HL-60/S4 treated with retinoic acid at 250 ng/mL for 4 days and 3 days (cell line): ENCODE measurements around the gene C19orf12.

Source experiments
- in situ Hi-C: fragments of 300-500 bp; cut with MboI; formaldehyde crosslinking; loops from 2 replicates; pipeline ENCODE4 v1.7.0; 2022; ENCODE audit warnings: low sequenced_read_pairs

The C19orf12 gene

GRCh38 chr19:29699861-29700260 is 15.2 kb downstream of the C19orf12 start:
- in situ Hi-C loops, result loop anchor here (10.0 kb wide), 1 partner anchor 85 kb away; no protein-coding TSS in a partner anchor

- in situ Hi-C loops, result loop anchor here (10.0 kb wide), 1 partner anchor 83 kb away; no protein-coding TSS in a partner anchor
Measured at GRCh38 chr19:29697523-29698261, 17.4 kb downstream of the C19orf12 start.

GRCh38 chr19:29696565-29696846 is 18.6 kb downstream of the C19orf12 start:
- in situ Hi-C loops, result loop anchor here (10.0 kb wide), 1 partner anchor 82 kb away; no protein-coding TSS in a partner anchor

- in situ Hi-C loops, result loop anchor here (10.0 kb wide), 1 partner anchor 81 kb away; no protein-coding TSS in a partner anchor
Measured at GRCh38 chr19:29695765-29696564, 19.1 kb downstream of the C19orf12 start.

GRCh38 chr19:29694669-29695627 is 20.1 kb downstream of the C19orf12 start:
- in situ Hi-C loops, result loop anchor here (10.0 kb wide), 1 partner anchor 80 kb away; no protein-coding TSS in a partner anchor

GRCh38 chr19:29694161-29694560 is 20.9 kb downstream of the C19orf12 start:
- in situ Hi-C loops, result loop anchor here (10.0 kb wide), 1 partner anchor 79 kb away; no protein-coding TSS in a partner anchor

- in situ Hi-C loops, result loop anchor here (10.0 kb wide), 1 partner anchor 76 kb away; no protein-coding TSS in a partner anchor
Measured at GRCh38 chr19:29690842-29691241, 24.2 kb downstream of the C19orf12 start.

- in situ Hi-C loops, result no loop called here
Measured at GRCh38 chr19:29687897-29688728, 26.9 kb downstream of the C19orf12 start.

- in situ Hi-C loops, result no loop called here
Measured at GRCh38 chr19:29687244-29687896, 27.7 kb downstream of the C19orf12 start.

- in situ Hi-C loops, result no loop called here
Measured at GRCh38 chr19:29686285-29686805, 28.7 kb downstream of the C19orf12 start.

- in situ Hi-C loops, result no loop called here
Measured at GRCh38 chr19:29685326-29685725, 29.7 kb downstream of the C19orf12 start.

GRCh38 chr19:29683009-29683408 is 32.1 kb downstream of the C19orf12 start:
- in situ Hi-C loops, result no loop called here

- in situ Hi-C loops, result no loop called here
Measured at GRCh38 chr19:29682236-29682895, 32.7 kb downstream of the C19orf12 start.

GRCh38 chr19:29681422-29682235 is 33.4 kb downstream of the C19orf12 start:
- in situ Hi-C loops, result no loop called here

- in situ Hi-C loops, result no loop called here
Measured at GRCh38 chr19:29680937-29681336, 34.1 kb downstream of the C19orf12 start.

- in situ Hi-C loops, result no loop called here
Measured at GRCh38 chr19:29680447-29680846, 34.6 kb downstream of the C19orf12 start.

GRCh38 chr19:29679598-29680210 is 35.4 kb downstream of the C19orf12 start:
- in situ Hi-C loops, result no loop called here
